Stimulated activated CD4-positive, alpha-beta T cell treated with anti-CD3 and anti-CD28 coated beads, Interleukin-1b, Interleukin-23, amount 100 ng/mL, for 24 hours (primary cell): Measurements from ENCODE around the gene GID8.
"Not testable (repeated sequence)": the region's sequence is repeated elsewhere in the genome, so short reads cannot be mapped to it uniquely, and the experiment has no call there.

ENCODE experiments used
- DNase-seq, 4 experiments: peaks; one replicate each; pipeline ENCODE4 v3.0.0-alpha.2; 2020; ENCODE audit warnings: low read depth in 4 of 4, low spot score in 1 of 4

GID8 gene

DNA sequence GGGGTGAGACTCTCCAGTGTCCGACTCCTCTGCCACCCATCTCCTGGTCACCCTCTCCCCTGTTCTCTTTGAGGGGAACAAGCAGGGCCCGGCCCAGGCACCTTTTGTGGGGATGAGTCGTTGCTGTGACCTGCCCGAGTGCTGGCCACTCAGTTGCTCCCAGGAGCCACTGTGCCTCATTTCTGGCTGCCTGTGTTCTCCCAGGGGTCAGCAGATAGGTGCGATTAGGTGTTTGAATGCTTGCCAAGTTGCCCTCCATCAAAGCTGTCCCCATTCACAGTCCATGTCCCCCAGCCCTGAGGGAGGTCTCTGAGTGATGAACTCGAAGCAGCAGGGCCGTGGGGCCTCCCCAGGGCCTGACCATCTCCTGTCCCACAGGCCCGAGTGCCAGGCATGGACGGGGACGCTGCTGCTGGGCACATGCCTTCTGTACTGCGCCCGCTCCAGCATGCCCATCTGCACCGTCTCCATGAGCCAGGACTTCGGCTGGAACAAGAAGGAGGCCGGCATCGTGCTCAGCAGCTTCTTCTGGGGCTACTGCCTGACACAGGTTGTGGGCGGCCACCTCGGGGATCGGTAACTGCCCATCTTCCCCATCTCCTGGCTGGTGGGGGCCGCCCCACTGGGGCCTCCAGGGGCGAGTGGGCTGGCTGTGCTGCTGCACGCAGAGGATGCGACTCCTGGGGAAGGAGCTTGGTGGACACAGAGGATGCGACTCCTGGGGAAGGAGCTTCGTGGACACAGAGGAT is 18.6 kb downstream of the GID8 start:
- DNase-seq, result no peak

DNA sequence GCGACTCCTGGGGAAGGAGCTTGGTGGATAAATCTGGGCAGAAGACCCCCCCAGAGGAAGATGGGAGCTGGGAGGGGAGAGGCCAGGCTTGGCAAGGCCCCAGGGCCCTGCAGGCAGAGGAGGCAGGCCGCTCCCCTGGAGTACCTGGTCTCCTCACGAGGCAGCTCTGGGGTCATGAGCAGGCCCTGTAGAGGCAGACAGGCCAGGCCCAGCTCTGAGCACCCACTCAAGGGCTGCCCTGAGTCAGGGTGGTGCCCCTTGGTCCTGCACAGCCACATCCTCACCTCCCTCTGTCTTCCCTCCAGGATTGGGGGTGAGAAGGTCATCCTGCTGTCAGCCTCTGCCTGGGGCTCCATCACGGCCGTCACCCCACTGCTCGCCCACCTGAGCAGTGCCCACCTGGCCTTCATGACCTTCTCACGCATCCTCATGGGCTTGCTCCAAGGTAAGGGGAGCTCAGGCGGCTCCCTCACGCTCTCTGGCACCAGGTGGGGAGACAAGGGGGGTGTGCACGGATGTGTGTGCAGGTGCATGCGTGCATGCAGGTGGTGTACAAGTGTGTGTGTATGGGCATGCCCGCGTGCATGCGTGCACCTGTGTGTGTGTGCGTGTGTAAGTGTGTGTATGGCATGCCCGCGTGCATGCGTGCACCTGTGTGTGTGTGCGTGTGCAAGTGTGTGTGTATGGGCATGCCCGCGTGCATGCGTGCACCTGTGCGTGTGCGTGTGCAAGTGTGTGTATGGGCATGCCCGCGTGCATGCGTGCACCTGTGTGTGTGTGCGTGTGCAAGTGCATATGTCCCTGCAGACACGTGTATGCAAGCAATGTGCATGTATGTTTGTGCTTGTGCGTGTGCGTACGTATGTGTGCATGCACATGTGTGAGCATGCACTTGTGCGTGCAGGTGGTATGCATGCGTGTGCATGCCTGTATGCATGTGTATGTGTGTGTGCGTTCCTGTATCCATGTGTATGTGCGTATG is 19.5 kb downstream of the GID8 start:
- no peak for DNase-seq

DNA sequence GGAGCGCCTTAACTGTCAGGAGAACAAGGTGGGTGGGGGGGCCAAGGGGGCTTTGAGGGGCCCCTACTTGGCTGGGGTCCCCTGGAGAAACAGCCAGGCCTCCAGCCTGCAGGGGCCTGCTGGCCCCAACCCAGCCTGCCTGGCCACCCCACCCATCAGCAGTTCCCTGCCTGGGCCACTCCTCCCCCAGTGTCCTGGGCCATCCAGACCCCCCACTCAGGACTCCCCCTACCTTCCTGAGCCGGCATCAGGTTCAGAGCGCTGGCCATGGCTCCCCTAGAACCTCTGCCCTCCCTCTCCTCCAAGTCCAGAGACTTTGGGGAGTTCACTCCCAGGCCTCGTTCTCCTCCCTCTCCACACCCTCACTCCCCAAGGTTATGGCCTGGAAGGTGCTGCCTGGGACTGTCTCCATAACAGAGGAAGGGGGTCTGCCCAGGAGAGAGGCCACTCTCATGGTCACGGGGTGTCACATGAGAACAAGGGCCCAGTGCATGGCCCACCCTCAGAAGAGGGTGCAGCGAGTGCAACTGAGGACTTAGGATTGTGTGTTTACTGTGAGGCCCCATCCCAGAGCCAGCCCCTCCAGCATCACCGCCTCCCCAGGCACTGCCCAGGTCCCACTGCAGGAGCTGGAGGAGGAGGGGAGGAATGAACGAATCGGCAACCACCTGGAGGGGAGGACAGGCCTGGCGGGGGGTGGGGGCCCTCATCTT is 20.6 kb downstream of the GID8 start:
- no peak for DNase-seq

DNA sequence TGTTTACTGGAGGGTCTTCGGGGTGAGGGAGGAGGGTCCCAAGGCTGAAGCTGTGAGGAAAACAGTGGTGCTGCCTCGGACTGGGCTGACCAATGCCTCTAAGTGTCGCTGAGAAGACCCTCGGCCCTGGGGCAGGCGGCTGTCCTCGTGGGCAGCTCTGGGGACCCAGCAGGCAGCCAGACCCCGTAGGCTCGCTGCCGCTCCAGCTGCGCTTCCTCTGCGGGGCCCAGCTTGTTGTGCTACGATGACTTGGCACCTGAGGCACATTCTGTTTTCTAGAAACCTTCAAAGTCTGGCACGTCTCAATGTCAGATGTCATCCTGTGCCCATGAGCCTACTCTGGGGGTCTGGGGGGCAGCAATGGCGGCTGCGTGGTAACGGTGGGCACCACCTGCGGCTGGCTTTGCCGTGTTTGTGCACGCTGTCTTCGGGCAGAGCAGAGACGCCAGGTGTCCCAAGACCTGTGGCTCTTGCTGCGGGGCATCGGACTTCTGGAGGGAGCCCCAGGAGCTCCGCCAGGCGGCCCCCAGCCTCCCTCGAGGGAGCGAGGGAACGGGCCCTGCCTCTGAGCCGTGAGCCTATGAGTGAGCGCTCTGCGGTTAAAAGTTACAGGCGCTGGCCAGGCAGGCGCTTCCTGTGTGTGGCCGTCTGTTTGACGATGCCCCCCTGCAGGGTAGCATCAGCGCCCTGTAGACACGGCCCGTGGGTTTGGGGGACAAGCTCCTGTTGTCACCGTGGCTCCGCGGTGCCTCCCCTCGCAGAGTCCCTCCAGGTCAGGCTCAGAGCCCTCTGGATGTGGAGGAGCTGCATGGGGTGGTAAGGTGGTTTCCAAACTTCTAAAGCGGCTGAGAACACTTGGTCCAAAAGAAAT is 21.4 kb downstream of the GID8 start:
- DNase-seq, result no peak

DNA sequence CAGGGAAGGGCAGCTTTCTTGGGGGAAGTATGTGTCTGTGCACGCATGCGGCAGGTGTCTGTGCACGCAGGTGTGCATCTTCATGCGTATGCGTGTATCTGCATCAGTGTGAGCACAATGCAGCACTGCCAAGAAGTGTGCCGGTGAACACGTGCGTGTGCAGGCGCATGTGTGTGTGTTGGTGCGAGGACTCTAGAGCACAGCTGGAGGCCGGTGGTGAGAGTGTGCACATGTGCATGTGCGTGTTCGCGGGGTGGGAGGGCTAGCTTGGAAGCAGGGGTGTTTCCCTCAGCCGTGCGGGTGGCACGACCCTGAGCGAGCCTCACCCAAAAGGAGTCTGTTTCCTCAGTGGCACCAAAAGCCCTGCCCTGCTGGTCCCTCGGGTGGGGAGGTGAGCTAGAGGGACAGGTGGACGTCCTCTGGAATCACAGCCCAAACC is 22.1 kb downstream of the GID8 start:
- no peak for DNase-seq

DNA sequence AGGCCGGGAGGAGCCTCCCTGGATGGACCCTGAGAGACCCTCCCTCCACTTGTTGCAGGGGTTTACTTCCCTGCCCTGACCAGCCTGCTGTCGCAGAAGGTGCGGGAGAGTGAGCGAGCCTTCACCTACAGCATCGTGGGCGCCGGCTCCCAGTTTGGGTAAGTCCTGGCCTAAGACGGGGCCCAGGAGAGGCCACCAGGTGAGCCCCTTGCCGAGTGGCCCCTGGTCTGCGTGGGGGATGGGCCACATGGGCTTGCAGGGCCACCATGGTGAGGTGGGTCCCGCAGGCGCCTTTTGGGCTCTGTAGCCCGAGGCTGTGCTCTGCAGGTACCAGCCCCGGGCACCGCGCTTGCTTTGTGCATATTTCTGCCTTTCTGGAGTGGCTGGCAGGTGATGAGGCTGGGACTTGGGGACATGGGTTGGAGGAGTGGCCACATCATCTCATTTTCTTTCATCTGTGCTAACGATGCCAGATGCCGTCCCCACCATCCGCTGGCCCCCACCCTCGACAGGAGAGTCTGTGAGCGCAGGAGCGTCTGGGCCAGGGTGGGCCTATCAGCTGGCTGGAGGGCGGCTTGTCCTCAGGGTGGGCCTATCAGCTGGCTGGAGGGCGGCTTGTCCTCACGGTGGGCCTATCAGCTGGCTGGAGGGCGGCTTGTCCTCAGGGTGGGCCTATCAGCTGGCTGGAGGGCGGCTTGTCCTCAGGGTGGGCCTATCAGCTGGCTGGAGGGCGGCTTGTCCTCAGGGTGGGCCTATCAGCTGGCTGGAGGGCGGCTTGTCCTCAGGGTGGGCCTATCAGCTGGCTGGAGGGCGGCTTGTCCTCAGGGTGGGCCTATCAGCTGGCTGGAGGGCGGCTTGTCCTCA is 22.7 kb downstream of the GID8 start:
- not testable (repeated sequence) for DNase-seq

DNA sequence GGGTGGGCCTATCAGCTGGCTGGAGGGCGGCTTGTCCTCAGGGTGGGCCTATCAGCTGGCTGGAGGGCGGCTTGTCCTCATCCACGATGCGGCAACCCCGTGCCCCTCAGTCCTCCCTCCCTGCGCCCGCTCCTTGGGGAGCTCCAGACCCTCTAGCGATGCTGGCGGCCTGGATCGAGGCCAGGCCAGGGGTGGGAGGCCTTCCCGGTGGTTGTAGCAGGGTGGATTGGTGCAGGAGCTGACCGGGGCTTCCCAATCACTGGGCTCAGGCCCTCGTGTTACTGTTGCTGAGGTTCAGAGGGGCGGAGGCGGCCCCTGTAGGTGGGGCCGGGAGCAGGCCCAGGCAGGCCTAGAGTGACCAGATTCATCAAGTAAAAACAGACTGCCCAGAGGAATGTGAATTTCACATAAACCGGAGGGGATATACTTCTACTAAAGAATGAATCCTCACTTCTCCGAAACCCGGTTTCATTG is 23.4 kb downstream of the GID8 start:
- no peak for DNase-seq

DNA sequence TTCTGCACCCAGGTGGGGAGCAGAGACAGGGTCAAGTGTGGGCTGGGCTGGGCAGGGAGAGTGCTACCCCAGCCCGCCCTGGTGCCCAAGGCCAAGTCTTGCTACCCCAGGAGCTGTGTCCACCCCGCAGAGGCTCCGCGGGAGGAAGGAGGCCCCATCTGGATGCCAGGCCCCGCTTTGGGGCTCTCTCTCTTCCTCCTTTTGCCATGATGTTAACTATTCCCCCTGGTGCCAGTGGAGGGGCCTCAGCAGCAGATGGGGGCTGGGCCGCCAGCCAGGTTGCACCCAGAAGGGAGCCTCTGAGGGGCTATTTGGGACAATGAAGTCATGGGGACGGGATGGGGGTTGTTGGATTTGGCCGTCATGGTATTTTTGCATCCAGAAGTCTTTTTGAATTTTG is 23.9 kb downstream of the GID8 start:
- DNase-seq, result no peak

DNA sequence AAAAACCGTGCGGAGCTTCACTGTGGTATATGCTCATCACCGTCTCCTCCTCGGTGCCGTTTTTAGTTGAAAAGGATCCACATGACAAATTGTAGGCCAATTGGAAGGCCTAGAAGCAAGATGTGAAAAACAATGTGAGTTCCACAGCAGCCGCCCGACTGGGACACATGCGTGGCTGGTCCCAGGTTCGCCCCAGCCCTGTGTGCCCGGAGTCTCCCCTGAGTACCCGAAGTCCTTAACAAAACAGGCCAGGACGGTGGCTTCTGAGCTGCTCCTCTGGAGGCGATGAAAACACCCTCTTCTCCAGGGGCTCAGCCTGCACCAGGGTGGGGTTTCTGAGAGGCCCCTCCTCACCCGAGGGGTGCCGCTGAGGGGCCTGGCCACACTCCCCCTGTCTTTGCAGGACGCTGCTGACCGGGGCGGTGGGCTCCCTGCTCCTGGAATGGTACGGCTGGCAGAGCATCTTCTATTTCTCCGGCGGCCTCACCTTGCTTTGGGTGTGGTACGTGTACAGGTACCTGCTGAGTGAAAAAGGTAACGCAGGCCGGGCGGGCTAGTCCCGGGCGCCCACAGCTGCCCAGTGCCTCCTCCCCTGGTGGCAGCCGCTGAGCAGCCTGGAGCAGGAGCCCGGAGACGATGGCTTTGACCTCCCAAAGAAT is 24.4 kb downstream of the GID8 start:
- DNase-seq, result no peak

DNA sequence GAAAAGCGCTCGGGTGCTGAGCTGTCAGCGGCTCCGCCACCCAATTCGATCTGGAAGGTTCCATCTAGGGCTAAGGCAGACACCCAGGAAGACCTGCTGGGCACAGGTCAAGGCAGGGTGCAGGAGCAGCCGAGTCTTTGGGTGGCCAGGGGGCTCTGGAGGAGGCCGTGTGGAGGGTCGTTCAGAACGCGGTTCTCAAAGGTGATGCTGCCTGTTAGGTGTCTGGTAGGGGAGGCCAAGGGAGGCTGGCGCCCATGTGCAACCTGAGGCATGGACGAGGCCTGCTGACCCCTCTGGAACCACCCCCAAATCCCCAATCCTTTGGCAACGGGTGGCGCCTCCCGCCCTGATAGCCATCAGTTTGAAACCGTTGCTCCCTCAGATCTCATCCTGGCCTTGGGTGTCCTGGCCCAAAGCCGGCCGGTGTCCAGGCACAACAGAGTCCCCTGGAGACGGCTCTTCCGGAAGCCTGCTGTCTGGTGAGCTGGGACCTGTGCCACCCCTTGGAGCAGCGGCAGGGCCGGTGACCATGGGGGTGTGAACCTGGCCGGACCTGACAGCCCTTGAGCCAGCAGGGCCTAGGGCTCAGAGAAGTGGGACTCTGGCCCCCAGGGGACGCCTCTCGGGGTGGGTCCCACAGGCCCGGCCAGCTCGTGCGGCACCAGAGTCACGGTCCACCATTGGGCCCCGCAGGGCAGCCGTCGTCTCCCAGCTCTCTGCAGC is 25.1 kb downstream of the GID8 start:
- DNase-seq, result no peak

DNA sequence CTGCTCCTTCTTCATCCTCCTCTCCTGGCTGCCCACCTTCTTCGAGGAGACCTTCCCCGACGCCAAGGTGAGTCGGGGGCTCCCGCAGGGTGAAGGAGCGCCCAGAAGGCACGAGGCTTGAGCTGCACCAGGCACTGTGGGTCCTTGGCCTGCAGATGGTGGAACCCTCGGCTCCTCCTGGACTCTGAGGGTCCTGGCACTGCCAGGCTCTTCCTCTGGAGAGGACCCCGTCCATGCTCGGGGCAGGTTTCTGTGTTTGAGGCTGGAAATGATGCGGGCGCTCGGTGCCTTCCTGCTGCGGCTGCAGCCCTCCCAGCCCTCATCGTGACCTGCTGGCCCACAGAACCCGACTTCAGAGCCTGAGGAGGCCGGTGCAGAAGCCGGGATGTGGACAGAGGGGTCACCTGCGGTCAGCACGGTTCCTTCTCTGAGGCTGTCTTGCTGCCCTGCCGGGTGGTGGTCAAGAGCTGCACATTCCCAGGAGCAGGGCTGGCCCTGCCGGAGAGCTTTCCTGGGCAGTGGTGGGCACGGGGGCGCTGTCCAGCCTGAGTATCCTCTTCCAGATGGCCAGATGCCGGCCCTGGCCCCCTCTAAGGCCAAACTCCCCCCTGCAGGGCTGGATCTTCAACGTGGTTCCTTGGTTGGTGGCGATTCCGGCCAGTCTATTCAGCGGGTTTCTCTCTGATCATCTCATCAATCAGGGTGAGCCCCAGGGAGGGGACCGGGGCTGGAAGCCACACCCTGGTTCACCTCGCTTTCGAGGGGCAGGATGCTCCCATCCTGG is 25.9 kb downstream of the GID8 start:
- DNase-seq, result no peak

DNA sequence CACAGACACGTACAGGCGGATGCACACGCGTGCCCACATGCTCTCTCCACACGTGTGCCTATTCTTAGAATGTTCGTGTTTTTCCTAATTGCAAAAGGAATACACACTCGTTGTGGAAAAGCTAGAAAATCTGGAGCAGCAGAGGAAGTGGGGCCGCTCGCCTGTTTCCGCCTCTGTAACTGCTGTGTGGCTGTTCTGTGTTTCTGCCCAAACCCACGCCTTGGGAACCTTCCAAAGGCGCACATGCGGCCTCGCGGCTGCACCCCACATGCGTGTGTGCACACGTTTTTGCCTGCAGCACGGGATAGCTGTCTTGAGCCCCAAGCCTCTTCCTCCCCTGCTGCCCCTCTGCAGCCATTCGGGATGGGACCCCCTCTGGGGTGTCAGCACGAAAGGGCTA is 26.8 kb downstream of the GID8 start:
- DNase-seq, result no peak

DNA sequence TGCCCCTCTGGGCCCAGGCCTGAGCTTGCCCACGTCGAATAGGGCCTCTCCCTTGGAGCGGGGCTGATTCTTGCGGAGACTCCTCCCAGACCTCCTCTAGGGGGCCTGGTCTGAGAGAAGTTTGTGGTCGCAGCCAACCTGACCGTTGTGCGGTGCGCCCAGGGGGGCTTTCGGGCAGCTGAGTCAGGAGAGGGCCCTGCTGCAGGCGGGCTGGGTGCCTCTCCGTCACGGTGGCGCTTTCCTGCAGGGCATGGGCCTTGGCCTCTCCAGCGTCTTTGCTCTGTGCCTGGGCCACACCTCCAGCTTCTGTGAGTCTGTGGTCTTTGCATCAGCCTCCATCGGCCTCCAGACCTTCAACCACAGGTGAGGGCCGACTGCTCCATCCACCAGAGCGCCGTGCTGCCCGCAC is 27.4 kb downstream of the GID8 start:
- no peak for DNase-seq

DNA sequence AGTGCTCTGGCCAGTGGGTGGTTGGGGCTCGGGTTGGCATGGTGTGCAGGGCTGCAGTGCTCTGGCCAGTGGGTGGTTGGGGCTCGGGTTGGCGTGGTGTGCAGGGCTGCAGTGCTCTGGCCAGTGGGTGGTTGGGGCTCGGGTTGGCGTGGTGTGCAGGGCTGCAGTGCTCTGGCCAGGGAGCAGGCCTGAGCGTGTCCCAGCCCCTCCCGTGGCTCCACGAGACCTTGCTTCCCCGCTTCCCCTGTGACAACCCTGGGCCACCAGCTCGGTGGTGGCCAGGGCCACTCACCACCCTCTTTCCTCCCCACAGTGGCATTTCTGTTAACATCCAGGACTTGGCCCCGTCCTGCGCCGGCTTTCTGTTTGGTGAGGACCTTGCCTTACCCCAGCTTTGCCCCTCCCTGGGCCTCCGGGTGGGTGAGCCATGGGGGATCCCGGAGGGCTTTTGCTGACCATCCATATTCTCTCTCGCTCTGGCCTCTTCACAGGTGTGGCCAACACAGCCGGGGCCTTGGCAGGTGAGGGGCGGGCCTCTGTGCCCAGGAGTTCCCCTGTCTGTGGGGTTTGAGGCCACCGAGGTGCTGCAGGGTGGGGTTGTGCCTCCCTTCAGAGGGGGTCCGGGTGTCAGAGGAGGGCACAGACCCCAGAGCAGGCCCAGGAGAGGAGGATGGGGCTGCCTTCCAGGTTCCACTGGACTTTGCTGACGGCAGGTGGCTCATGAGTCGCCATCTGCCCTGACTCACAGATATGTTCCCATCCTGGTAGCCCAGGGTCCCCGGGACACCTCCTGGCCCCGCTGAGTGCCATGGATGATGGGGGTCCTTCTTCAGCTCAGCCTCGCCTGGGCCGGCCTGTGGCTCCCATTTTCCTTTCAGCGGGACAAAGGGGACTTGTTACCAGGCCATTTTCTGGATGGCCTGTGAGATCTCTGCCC is 28.5 kb downstream of the GID8 start:
- DNase-seq, result no peak

DNA sequence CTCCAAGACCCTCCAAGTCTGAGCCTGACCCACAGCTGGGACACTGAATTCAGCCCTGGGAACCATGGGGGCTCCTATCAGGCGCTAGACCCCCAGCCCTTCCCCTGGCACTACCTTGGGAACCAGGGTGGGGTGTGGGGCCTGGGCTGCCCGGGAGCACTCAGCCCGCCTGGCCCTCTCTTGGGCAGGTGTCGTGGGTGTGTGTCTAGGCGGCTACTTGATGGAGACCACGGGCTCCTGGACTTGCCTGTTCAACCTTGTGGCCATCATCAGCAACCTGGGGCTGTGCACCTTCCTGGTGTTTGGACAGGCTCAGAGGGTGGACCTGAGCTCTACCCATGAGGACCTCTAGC is 29.2 kb downstream of the GID8 start:
- DNase-seq, result no peak

DNA sequence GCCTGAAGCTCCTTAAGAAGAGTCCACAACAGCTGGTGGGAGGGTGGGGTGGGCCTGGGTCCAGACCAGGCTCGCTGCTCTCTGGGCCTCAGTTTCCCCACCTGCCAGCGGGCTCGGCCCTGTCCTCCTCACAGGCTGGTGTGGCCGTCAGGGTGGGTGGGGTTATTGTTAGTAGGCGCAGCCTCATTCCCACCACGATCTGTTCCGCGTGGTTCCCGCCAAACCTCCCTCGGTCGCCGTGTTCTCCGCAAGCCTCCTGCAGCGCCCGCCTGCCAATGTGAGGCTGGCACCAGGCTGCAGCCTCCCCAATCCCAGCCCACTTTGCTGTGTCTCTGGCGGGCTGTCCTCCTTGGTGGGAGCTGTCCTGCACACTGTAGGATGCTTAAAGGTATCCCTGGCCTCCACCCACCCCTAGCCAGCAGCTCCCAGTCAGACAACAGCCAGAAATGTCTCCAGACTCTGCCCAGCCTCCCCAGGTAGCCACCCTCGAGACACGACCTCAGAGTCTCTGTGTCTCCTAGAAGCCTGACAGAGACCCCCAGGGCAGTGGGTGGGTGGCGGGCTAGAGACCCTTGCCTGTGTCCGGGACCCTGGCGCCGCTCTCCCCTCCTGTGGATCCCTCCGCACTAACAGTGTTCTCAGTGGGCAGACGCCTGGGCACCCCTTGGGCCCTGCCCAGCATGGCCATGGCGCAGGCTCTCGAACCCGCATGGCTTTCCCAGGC is 29.8 kb downstream of the GID8 start:
- no peak for DNase-seq
